HL-60 (cell line): ENCODE data around the gene ZBTB7C.

Experiments used
- POLR2AphosphoS5 ChIP-seq: IDR thresholded peaks from 2 replicates; pipeline ENCODE4 v1.6.1; 2012; ENCODE audit warnings: low read depth
- TF ChIP-seq, protein P1 (sequence below): IDR thresholded peaks from one replicate; pipeline ENCODE4 v1.5.1; 2011; ENCODE audit warnings: low read length, control low read depth, inconsistent platforms; ENCODE audit not compliant: insufficient read depth
- TF ChIP-seq, protein P2 (sequence below): IDR thresholded peaks from 2 replicates; pipeline ENCODE4 v1.6.1; 2012; ENCODE audit warnings: low read depth; ENCODE audit not compliant: insufficient replicate concordance

DNA sequence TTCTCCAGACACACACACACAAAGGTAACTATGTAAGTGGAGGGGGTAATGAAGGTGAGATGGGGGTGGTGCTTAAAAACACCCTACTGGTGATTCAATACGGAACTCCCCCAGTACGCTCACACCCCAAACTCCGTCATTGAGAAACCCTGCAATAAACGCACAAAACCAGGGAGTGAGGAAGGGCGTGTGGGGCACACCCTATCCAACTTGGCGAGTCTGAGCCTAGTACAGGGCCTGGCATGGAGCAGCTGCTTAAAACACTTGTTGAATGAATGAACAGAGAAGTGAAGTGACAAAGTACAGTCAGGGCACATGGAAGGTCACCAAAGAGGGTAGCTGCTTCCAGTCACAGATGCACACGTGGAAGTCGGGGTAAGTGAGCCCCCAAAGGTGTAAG lies 331.9 kb downstream of the ZBTB7C start:
- TF ChIP-seq, protein P1, sequence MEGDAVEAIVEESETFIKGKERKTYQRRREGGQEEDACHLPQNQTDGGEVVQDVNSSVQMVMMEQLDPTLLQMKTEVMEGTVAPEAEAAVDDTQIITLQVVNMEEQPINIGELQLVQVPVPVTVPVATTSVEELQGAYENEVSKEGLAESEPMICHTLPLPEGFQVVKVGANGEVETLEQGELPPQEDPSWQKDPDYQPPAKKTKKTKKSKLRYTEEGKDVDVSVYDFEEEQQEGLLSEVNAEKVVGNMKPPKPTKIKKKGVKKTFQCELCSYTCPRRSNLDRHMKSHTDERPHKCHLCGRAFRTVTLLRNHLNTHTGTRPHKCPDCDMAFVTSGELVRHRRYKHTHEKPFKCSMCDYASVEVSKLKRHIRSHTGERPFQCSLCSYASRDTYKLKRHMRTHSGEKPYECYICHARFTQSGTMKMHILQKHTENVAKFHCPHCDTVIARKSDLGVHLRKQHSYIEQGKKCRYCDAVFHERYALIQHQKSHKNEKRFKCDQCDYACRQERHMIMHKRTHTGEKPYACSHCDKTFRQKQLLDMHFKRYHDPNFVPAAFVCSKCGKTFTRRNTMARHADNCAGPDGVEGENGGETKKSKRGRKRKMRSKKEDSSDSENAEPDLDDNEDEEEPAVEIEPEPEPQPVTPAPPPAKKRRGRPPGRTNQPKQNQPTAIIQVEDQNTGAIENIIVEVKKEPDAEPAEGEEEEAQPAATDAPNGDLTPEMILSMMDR: no peak
- TF ChIP-seq, protein P2, sequence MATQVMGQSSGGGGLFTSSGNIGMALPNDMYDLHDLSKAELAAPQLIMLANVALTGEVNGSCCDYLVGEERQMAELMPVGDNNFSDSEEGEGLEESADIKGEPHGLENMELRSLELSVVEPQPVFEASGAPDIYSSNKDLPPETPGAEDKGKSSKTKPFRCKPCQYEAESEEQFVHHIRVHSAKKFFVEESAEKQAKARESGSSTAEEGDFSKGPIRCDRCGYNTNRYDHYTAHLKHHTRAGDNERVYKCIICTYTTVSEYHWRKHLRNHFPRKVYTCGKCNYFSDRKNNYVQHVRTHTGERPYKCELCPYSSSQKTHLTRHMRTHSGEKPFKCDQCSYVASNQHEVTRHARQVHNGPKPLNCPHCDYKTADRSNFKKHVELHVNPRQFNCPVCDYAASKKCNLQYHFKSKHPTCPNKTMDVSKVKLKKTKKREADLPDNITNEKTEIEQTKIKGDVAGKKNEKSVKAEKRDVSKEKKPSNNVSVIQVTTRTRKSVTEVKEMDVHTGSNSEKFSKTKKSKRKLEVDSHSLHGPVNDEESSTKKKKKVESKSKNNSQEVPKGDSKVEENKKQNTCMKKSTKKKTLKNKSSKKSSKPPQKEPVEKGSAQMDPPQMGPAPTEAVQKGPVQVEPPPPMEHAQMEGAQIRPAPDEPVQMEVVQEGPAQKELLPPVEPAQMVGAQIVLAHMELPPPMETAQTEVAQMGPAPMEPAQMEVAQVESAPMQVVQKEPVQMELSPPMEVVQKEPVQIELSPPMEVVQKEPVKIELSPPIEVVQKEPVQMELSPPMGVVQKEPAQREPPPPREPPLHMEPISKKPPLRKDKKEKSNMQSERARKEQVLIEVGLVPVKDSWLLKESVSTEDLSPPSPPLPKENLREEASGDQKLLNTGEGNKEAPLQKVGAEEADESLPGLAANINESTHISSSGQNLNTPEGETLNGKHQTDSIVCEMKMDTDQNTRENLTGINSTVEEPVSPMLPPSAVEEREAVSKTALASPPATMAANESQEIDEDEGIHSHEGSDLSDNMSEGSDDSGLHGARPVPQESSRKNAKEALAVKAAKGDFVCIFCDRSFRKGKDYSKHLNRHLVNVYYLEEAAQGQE: no peak
- no peak for TF ChIP-seq POLR2AphosphoS5
